Activated CD4-positive, CD25-positive, alpha-beta regulatory T cell treated with anti-CD3 and anti-CD28 coated beads, Interleukin-2, amount 50 U/mL, for 72 hours (primary cell): ENCODE measurements around the gene CNTN2.

Experiments used
- DNase-seq: peaks from one replicate; pipeline ENCODE4 v3.0.0; 2021

Gene CNTN2

GRCh38 chr1:205075642-205076155 is 32.7 kb downstream of the CNTN2 start:
- DNase-seq, result no peak

DNA sequence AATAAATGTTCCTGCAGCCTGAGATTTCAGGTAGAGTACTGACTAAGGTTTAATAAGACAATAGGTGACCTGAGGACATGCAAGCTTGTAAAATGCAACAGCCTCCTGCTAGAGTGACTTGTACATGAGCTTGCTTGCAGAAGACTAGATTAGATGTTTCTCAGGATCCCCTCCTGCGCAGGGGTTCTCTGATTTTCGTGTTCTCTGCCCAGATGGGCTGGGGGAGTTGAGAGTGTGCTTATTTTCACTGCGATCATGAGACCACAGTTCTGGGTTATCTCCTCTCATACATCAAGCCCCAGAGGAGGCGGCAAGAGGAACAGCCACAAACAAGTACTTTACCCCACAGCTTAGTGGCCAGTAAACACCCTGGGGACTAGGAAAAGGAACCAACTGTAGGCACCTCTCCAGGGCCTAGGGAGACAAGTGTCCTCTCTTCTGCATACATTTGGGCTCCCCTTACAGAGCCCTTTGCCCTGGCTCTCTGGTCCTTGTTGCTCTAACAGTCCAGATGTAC is 33.3 kb downstream of the CNTN2 start:
- no peak for DNase-seq

DNA sequence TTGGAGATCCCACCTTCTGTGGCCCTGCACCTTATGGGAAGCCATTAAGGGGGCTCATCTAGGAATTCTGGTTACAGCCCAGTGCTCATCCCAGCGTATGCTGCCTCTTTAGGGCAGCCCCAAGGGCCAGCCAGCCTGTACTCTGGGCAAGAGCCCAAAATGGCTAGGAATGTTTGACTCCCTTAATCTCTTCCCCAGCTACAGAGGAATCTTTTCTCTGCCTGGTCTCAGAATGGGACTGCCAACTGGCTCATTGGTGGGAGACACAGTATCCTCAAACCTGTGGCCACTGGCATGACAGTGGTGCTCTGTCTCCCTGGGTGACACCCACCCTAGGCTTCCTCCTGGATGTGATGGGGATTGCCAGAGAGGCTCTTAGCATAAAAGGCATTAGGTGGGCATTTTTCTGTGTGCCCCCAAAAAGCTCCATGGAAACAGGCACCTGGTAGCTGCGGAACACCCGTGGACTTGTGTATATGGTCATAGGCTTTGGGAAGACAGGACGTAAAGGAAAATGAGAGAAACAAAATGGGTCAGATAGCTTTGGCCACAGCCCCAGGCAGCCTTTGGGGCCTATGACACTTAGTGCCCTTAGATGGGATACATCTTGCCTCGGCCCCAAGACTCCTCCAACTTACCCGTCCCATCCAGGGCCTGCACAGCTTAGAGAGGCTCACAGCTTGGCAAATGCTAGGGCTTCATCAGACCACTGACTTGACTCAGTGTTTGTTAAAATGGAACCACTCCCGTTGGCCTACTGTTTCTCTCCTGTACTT is 34.3 kb downstream of the CNTN2 start:
- no peak for DNase-seq

DNA sequence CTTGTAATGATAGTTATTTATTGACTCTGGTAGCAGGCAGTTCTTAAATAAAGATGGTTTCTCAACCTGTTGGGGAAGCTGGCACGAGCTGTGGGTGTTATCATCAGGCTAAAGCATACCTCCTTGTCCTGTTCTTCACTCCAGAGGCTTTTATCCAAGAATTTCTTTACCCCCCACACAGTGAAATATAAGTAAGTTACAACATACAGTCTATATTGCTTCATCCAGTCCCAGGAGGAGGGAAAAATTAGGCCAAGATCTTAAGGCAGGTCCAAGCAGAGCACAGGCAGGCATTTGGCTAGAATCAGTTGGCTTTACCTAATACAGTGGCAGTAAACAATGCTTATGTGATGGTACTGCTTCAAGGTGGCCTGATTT is 34.9 kb downstream of the CNTN2 start:
- DNase-seq, result no peak

DNA sequence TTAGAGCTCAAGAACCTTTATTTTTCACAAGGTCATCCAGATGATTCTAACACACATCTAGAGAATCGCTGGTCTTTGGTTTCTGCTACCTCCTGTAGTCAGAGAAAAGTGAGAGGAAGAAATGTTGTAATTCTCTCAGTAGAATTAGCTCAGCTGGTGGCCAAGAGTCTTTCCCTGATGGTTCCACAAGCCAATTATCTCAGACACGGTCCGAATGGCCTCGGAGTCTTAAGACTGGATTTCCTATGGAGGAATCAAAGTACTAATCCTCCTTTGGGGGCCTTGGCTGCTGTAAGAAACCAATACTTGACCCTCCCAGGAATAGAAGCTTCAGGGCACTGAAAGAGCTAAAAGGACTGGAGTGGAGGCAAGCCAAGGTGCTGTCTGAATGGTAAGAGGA is 39.4 kb downstream of the CNTN2 start:
- DNase-seq, result no peak

DNA sequence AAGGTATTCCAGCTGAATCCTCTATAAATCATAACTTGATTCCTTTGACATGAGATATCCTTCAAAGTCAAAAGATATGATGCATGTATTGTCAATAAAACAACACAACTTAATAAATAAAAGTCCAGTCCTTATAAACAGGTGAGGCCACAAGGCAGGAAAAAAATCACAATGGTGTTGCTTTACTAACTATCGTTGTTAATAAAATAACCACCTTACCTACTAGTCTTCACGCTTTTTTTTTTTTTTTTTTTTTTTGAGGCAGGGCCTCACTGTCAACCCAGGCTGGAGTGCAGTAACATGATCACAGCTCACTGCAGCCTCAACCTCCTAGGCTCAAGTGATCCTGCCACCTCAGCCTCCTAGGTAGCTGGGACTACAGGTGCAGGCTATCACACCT is 41.3 kb downstream of the CNTN2 start, which contains the start of gene TMEM81:
TMEM81 (minus strand) TSS at position 101 of the 400 bp plus-strand sequence. CDS start 140 bp downstream, outside the sequence.
- no peak for DNase-seq

GRCh38 chr1:205088341-205088740 is 45.3 kb downstream of the CNTN2 start:
- DNase-seq, result no peak

DNA sequence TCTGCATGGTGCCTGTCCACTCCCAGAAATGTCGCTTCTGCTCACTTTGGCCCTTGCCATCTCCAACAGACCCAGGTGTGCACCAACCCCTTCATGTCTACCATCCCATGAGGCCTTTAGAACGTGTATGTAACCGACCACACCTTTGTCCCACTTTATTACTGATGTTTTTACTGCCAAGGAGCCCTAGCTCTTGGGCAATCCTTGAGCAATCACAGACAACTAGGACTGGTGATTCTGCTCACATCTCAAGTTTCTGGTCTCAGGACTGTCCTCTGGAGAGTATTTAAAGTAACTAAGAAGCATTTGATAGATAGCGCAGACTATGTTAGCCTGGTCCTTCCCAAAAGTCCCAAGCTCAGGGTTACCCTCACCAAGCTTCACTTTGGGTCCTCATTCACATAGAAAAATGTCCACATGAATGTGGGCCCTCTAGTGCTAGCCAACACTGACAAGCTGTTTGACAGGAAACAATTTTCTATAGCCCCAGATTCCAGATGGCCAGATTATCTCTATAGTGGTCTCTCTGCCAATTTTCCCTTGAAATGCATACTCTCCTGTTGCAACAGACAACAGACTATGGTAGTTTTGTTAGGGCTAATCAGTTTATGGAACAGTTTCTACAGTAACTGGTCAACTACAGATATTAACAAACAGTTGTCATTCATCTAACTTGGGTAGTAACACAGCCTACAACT is 48.2 kb downstream of the CNTN2 start:
- no peak for DNase-seq

GRCh38 chr1:205095422-205095821 is 52.4 kb downstream of the CNTN2 start:
- DNase-seq, result no peak

- no peak for DNase-seq
Observed at GRCh38 chr1:205098242-205098641, 55.2 kb downstream of the CNTN2 start.

DNA sequence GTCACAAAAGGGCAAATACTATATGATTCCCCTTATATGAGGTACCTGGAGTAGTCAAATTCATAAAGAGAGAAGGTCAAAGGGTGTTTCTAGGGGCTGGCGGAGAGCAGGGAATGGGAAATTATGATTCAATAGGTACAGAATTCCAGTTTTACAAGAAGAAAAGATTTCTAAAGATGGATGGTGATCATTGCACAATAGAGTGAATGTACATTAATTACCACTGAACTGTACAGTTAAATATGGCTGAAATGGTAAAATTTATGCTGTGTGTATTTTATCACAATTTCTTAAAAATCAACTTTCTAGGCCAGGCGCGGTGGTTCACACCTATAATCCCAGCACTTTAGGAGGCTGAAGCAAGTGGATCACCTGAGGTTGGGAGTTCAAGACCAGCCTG is 59.4 kb downstream of the CNTN2 start:
- DNase-seq, result no peak

- DNase-seq, result no peak
Observed at GRCh38 chr1:205107327-205107726, 64.3 kb downstream of the CNTN2 start.

DNA sequence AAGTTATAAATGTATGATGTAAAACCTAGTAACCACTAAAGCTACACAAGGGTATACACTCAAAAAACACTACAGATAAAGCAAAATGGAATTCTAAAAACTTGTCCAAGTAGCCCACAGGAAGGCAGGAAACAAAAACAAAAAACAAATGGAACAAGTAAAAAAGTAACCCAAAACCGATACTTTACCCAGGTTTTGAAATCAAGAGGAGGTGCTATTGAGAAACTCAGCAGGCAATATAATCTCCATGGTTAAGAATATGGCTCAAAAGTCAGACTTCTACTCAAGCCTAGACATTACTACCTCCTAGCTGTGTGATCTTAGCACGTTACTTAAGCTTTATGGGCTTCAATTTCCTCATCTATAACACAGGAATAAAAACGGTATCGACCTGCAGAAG is 65.5 kb downstream of the CNTN2 start:
- DNase-seq, result no peak

- DNase-seq, result no peak
Observed at GRCh38 chr1:205109269-205109668, 66.3 kb downstream of the CNTN2 start.

DNA sequence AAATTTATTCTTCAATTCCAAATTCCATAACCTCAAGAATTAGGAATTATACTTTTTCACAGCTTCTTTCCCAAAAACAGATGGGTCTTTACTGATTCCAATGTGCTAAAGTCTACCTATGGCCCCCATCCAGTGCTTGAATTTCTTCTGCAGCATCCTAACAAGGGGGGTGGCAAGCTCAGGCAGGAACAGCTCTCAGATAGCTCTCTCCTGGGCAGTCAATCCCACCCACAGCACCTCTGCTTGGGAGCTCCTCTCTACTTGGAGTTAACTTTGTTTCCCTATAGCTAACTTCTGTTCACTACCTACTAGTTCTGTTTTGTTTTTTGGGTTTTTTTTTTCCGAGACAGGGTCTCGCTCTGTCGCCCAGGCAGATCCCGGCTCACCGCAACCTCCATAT is 66.7 kb downstream of the CNTN2 start:
- DNase-seq, result no peak

DNA sequence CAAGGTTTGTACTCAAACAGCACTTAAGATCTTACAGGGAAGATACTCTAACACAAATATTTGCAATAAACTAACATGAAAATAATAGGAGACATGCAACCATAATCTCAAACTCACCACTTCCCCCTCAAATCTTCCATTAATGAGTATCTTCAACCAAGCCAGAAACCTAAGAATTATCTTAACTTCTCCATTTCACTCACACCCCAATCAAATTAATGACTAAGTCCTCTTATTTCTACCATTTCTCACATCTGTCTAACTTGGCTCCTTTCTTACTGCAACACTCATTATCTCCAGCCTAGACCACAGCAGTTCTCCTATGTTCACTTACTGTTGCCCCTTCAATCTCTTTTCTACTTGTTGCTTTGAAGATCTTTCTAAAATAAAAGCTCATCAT is 68.3 kb downstream of the CNTN2 start:
- DNase-seq, result no peak

GRCh38 chr1:205118752-205119151 is 75.7 kb downstream of the CNTN2 start:
- DNase-seq, result no peak

DNA sequence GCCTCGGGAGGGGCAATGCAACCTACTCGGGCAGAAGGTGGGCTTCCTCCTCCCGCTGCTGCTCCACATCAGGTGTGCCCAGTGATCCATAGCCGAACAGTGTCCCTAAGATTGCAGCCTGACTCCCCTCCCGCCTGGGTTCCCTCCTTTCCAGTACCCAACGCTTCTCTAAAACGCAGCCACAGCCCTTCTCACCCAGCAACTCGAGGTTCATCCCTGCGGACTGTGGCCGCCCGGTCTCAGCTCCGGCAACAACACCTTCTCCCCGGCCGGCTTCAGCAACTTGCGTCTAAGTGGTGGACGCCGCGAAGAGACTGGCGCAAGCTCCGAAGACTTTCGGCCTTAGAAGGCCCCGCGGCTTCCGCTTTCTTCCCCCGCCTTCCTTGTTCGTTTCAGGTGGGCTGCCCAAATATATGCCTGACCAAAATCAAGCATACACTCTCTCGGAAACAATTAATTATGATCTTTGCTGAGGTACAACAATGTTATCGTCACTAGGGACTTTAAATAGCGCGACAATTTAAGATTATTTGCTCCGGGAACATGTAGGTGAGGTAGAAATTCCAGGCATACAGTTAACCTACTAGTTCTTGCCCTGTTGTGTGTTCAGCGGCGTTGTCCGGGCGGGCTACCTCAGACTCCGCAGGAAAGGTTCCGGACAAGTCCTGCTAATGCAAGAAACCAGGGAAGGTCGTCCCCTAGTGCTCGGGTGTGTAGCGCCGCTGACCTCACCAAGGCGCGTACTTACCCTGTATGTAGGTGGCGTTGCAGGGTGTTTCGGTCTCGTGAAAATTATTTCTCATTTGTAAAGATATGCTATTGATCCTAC is 78.9 kb downstream of the CNTN2 start, which contains the start of gene RBBP5:
RBBP5 (minus strand) TSS at position 319 of the 829 bp plus-strand sequence; CDS start at position 214, 105 bp downstream.
- peak; percentile 86 for DNase-seq

- DNase-seq, result no peak
Observed at GRCh38 chr1:205122489-205122882, 79.5 kb downstream of the CNTN2 start.

DNA sequence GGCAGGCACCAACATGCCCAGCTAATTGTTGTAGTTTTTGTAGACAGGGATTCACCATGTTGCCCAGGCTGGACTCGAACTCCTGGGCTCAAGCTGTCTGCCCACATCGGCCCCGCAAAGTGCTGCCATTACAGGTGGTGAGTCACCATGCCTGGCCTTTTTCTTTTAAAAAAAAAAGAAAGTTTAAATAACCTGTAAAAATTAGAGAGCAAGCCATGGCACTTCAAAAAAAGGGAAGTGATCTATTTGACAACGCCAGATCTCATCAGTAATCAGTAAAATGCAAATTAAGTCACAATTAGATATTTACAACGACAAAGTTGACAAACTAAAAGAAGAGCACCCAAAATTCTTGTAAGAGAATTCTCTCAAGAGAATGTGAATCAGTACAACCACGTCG is 81.7 kb downstream of the CNTN2 start:
- DNase-seq, result no peak

GRCh38 chr1:205127646-205128045 is 84.6 kb downstream of the CNTN2 start:
- no peak for DNase-seq
